ENCODE data around the gene EPDR1.

Gene EPDR1

GRCh38 chr7:37920305-37920848 is at the start of gene EPDR1:
TSS of gene EPDR1 (plus strand) at chr7:37920640. CDS start at chr7:37920940, 300 bp downstream.
- no peak for DNase-seq (ENCODE audit: low read depth, low spot score)

GRCh38 chr7:37882086-37882485 is 38.4 kb upstream of the EPDR1 start:
- no peak for DNase-seq (ENCODE audit: low read depth, low spot score)

- DNase-seq (ENCODE audit: low read depth, low spot score): no peak
Observed at GRCh38 chr7:37893359-37893758, 27.1 kb upstream of the EPDR1 start.

GRCh38 chr7:37894671-37895070 is 25.8 kb upstream of the EPDR1 start:
- DNase-seq (ENCODE audit: low read depth, low spot score): no peak

GRCh38 chr7:37899712-37900247 is 20.7 kb upstream of the EPDR1 start:
- no peak for DNase-seq (ENCODE audit: low read depth, low spot score)

GRCh38 chr7:37901236-37901827 is 19.1 kb upstream of the EPDR1 start:
- no peak for DNase-seq (ENCODE audit: low read depth, low spot score)

GRCh38 chr7:37901890-37902524 is 18.4 kb upstream of the EPDR1 start:
- DNase-seq (ENCODE audit: low read depth, low spot score): no peak

GRCh38 chr7:37908221-37908788 is 12.1 kb upstream of the EPDR1 start:
- DNase-seq (ENCODE audit: low read depth, low spot score): no peak

GRCh38 chr7:37912756-37913155 is 7.7 kb upstream of the EPDR1 start:
- DNase-seq (ENCODE audit: low read depth, low spot score): no peak

- no peak for DNase-seq (ENCODE audit: low read depth, low spot score)
Observed at GRCh38 chr7:37915438-37915837, 5.0 kb upstream of the EPDR1 start.

GRCh38 chr7:37916017-37916672 is 4.3 kb upstream of the EPDR1 start:
- DNase-seq (ENCODE audit: low read depth, low spot score): no peak

GRCh38 chr7:37916673-37917660 is 3.5 kb upstream of the EPDR1 start, which contains the start of gene SFRP4:
TSS of gene SFRP4 (minus strand) at chr7:37916817. CDS start at chr7:37916537, 280 bp downstream.
- no peak for DNase-seq (ENCODE audit: low read depth, low spot score)

- no peak for DNase-seq (ENCODE audit: low read depth, low spot score)
Observed at GRCh38 chr7:37918526-37918925, 1.9 kb upstream of the EPDR1 start.

GRCh38 chr7:37920849-37921805 is 687 bp downstream of the EPDR1 start:
- DNase-seq (ENCODE audit: low read depth, low spot score): no peak

- no peak for DNase-seq (ENCODE audit: low read depth, low spot score)
Observed at GRCh38 chr7:37921876-37922275, 1.4 kb downstream of the EPDR1 start.

- DNase-seq (ENCODE audit: low read depth, low spot score): no peak
Observed at GRCh38 chr7:37923996-37924395, 3.6 kb downstream of the EPDR1 start.

- DNase-seq (ENCODE audit: low read depth, low spot score): no peak
Observed at GRCh38 chr7:37924491-37925041, 4.1 kb downstream of the EPDR1 start.

- no peak for DNase-seq (ENCODE audit: low read depth, low spot score)
Observed at GRCh38 chr7:37925620-37926019, 5.2 kb downstream of the EPDR1 start.

- DNase-seq (ENCODE audit: low read depth, low spot score): no peak
Observed at GRCh38 chr7:37927773-37928444, 7.5 kb downstream of the EPDR1 start.
